Measurements from ENCODE around the gene TOR1AIP1.

TOR1AIP1 gene

DNA sequence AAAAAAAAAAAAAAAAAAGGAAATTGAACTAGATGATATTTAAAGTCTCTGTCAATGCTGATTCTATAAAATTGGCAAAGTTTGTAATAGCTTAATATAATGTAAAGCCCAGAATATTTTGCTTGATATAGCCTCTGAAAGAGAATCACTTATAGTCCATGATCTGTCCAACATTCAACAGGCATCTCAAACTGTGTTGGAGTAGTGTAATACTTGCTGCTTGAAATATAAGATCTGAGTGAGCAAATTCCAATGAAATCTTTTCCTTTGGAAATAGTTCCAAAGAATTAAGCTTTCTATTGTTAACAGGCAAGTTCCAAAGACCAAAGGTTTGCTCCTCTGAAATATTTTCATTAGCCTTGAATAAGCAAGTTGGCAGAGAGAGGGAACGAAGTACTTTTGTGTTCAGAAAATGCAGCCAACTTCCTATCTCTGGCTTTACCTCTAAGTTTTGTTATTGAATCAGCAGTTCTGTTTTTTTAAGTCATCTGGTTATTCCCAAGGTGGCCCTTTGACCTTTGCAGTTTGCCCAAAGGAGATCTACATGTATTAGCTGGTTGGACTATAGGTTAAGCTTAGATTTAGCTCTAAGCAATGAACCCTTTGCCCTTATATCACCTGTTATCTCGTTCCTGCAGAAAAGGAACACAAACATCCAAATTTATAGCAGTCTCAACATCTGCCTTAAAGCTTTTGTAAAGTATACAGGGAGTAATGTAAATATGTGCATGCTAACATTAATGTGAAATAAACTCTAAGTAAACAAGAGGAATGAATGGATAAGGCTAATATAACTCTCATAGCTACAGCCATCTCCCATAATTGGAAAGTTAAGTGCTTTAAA lies 48.1 kb downstream of the TOR1AIP1 start (continued):
- TF ChIP-seq ZBTB26 (tag by site-specific recombination; optimal IDR thresholded peaks at IDR 0.05) (no peak), ZNF23 (tag by site-specific recombination; IDR thresholded peaks at IDR 0.05; ENCODE audit: borderline replicate concordance) (no peak), ZNF114 (tag by site-specific recombination; IDR thresholded peaks at IDR 0.05) (no peak), ZNF292 (tag by site-specific recombination; IDR thresholded peaks at IDR 0.05; ENCODE audit: borderline replicate concordance, low read depth) (no peak), ZNF624 (tag by site-specific recombination; IDR thresholded peaks at IDR 0.05) (no peak), ZNF629 (tag by site-specific recombination; IDR thresholded peaks at IDR 0.05) (no peak), ZNF138 (tag by site-specific recombination; IDR thresholded peaks at IDR 0.05; ENCODE audit: borderline replicate concordance) (no peak), KLF8 (tag by site-specific recombination; IDR thresholded peaks at IDR 0.05) (no peak; the same call in 1 of the 2 replicates), ZBTB44 (tag by site-specific recombination; IDR thresholded peaks at IDR 0.05) (no peak), ZNF416 (tag by site-specific recombination; IDR thresholded peaks at IDR 0.05) (no peak), ZNF184 (tag by site-specific recombination; IDR thresholded peaks at IDR 0.05) (no peak), ZNF132 (tag by site-specific recombination; IDR thresholded peaks at IDR 0.05; ENCODE audit: borderline replicate concordance) (no peak)
- TF ChIP-seq, protein P1, sequence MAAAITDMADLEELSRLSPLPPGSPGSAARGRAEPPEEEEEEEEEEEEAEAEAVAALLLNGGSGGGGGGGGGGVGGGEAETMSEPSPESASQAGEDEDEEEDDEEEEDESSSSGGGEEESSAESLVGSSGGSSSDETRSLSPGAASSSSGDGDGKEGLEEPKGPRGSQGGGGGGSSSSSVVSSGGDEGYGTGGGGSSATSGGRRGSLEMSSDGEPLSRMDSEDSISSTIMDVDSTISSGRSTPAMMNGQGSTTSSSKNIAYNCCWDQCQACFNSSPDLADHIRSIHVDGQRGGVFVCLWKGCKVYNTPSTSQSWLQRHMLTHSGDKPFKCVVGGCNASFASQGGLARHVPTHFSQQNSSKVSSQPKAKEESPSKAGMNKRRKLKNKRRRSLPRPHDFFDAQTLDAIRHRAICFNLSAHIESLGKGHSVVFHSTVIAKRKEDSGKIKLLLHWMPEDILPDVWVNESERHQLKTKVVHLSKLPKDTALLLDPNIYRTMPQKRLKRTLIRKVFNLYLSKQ (tag by site-specific recombination; IDR thresholded peaks at IDR 0.05; ENCODE audit: borderline replicate concordance), result no peak

DNA sequence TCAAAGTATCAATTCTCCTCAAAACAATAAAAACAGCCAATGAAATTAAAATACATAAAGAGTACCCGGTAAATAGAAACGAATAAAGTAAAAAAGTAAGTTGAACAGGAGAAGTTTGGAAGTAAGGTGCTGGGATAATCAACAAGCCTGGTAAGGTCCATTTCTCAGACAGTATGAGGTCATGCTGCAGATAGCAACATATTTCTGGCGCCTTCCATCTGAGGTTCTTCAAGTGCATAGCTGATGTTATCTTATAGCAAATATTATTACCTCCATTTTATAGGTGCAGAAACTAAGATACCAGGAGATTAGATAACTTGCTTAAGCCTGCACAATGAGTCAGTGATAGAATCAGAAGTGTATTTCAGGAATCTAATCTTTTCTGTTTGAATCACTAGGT lies 48.8 kb downstream of the TOR1AIP1 start:
- Histone ChIP-seq H3K36me3 (ENCODE audit: control insufficient read depth in 2 of 2, insufficient read depth in 1 of 2, low read length in 2 of 2) (no peaks in the 10 kb centered on the region), H3K4me1 (ENCODE audit: control insufficient read depth, insufficient read depth, low read length) (peaks cover 17% of the 10 kb centered on the region), H3K4me3 (ENCODE audit: low read depth, low read length) (no peak overlapping the region), H3K9me3 (ENCODE audit: control insufficient read depth, insufficient read depth, low read depth, low read length) (no peaks in the 10 kb centered on the region), H3K27ac (ENCODE audit: extremely low read depth, low read depth, low read length) (peak overlapping the region; percentile 79; the same call in 1 of the 2 replicates)
- POLR2A ChIA-PET, result interaction anchor here (0.6 to 2.9 kb wide), 7 partner anchors 10 to 224 kb away, joined by 3 to 11 read pairs (median 4); partner anchors contain the start of genes CEP350, QSOX1, TOR1AIP1 and TOR1AIP2
- CTCF ChIA-PET, result interaction anchor here (0.6 kb wide), 1 partner anchor 485 kb away, joined by 3 read pairs; no protein-coding TSS in a partner anchor
- 0 out of 2 replicates have a peak, but pooled peaks have one; percentile 11 for TF ChIP-seq SP2 (tag by site-specific recombination; IDR thresholded peaks at IDR 0.05)
- 0 out of 2 replicates have a peak, but pooled peaks have one; percentile 27 for TF ChIP-seq ZNF18 (tag by site-specific recombination; IDR thresholded peaks at IDR 0.05)
- TF ChIP-seq SP7 (tag by site-specific recombination; IDR thresholded peaks at IDR 0.05), result peak; percentile 69
- no peak for TF ChIP-seq ZNF664 (tag by site-specific recombination; IDR thresholded peaks at IDR 0.05)
- peak; percentile 92 for TF ChIP-seq BCL6B (tag by site-specific recombination; IDR thresholded peaks at IDR 0.05)
- peak; percentile 85 for TF ChIP-seq KLF8 (tag by site-specific recombination; IDR thresholded peaks at IDR 0.05)
- peak; percentile 88; the same call in 1 of the 2 replicates for TF ChIP-seq BCL11A (tag by site-specific recombination; IDR thresholded peaks at IDR 0.05; ENCODE audit: low read depth)
- TF ChIP-seq, protein P2, sequence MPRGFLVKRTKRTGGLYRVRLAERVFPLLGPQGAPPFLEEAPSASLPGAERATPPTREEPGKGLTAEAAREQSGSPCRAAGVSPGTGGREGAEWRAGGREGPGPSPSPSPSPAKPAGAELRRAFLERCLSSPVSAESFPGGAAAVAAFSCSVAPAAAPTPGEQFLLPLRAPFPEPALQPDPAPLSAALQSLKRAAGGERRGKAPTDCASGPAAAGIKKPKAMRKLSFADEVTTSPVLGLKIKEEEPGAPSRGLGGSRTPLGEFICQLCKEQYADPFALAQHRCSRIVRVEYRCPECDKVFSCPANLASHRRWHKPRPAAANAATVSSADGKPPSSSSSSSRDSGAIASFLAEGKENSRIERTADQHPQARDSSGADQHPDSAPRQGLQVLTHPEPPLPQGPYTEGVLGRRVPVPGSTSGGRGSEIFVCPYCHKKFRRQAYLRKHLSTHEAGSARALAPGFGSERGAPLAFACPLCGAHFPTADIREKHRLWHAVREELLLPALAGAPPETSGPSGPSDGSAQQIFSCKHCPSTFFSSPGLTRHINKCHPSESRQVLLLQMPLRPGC (tag by site-specific recombination; IDR thresholded peaks at IDR 0.05), result peak; percentile 92
- TF ChIP-seq BCL11B (tag by site-specific recombination; IDR thresholded peaks at IDR 0.05; ENCODE audit: low read depth), result 0 out of 2 replicates have a peak, but pooled peaks have one; percentile 65
- TF ChIP-seq, protein P3, sequence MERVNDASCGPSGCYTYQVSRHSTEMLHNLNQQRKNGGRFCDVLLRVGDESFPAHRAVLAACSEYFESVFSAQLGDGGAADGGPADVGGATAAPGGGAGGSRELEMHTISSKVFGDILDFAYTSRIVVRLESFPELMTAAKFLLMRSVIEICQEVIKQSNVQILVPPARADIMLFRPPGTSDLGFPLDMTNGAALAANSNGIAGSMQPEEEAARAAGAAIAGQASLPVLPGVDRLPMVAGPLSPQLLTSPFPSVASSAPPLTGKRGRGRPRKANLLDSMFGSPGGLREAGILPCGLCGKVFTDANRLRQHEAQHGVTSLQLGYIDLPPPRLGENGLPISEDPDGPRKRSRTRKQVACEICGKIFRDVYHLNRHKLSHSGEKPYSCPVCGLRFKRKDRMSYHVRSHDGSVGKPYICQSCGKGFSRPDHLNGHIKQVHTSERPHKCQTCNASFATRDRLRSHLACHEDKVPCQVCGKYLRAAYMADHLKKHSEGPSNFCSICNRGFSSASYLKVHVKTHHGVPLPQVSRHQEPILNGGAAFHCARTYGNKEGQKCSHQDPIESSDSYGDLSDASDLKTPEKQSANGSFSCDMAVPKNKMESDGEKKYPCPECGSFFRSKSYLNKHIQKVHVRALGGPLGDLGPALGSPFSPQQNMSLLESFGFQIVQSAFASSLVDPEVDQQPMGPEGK (tag by site-specific recombination; IDR thresholded peaks at IDR 0.05), result peak; percentile 25; the same call in 1 of the 2 replicates
- TF ChIP-seq SCRT2 (tag by site-specific recombination; IDR thresholded peaks at IDR 0.05), result peak; percentile 77

Data from HEK293 (cell line).